Muscle of leg (tissue), 11 donors: ENCODE measurements around the gene SLC9A2. TPM values are rescaled to one million over a fixed set of nuclear protein-coding genes. Genes with fewer than 3 reads are reported as not detected.

Experiments
- DNase-seq: peaks from one replicate; pipeline ENCODE4 v3.0.0; 2013
- H3K27ac ChIP-seq: one replicate; pipeline ENCODE4 v1.5.1; 2013; ENCODE audit warnings: mild to moderate bottlenecking, low read length, control low read depth
- H3K27me3 ChIP-seq: one replicate; pipeline ENCODE4 v1.6.1; 2013; ENCODE audit warnings: low read length; ENCODE audit not compliant: control insufficient read depth, insufficient read depth
- H3K36me3 ChIP-seq: one replicate; pipeline ENCODE4 v1.6.1; 2013; ENCODE audit warnings: low read length; ENCODE audit not compliant: control insufficient read depth, insufficient read depth
- H3K4me1 ChIP-seq: one replicate; pipeline ENCODE4 v1.6.1; 2013; ENCODE audit warnings: low read length; ENCODE audit not compliant: control insufficient read depth, insufficient read depth
- H3K4me3 ChIP-seq: one replicate; pipeline ENCODE4 v1.5.1; 2013; ENCODE audit warnings: low read length, control low read depth
- H3K9me3 ChIP-seq: replicated peaks from 2 replicates; pipeline ENCODE4 v1.6.1; 2013; ENCODE audit warnings: low read depth, low read length; ENCODE audit not compliant: control insufficient read depth
- WGBS: methylation state at CpG from one replicate; pipeline ENCODE4 v1.1.5; 2013; ENCODE audit warnings: missing lambda C conversion rate; ENCODE audit not compliant: insufficient coverage; 5-methylcytosine and 5-hydroxymethylcytosine counted together
- polyA plus RNA-seq, 8 donors: library from polyadenylated mRNA; unstranded; fragments of 120-200 nt; gene quantifications; one replicate each; pipeline versions ENCODE4 v1.2.1 to v1.2.3, GENCODE V29; 2013; ENCODE audit warnings: inconsistent platforms in 1 of 8, low replicate concordance in 1 of 8; ENCODE audit not compliant: insufficient read length in 8 of 8, insufficient read depth in 1 of 8
- total RNA-seq: library from RNA; stranded (reverse); fragments of 120-200 nt; gene quantifications from one replicate; pipeline ENCODE4 v1.2.4, GENCODE V29; 2013

The SLC9A2 gene
- total and polyA plus RNA-seq, 9 donors = 0.34 to 2.9 (median 1.2) TPM

GRCh38 chr2:102718387-102719316, 99.3 kb downstream of the SLC9A2 start:
- 96% methylated on average over 22 of the region's 26 CpGs for WGBS
- no peaks in the 10 kb centered on the region for H3K9me3 ChIP-seq
- no peaks in the 10 kb centered on the region for H3K27me3 ChIP-seq
- peaks cover 32% of the 10 kb centered on the region for H3K36me3 ChIP-seq
- no peaks in the 10 kb centered on the region for H3K4me1 ChIP-seq
- no peak overlapping the region for H3K4me3 ChIP-seq
- H3K27ac ChIP-seq = no peak overlapping the region
- no peak for DNase-seq

GRCh38 chr2:102724016-102724490, 104.7 kb downstream of the SLC9A2 start:
- 30% methylated on average over 3 of the region's 7 CpGs for WGBS
- no peak overlapping the region for H3K27ac ChIP-seq
- no peaks in the 10 kb centered on the region for H3K9me3 ChIP-seq
- no peak overlapping the region for H3K4me3 ChIP-seq
- H3K27me3 ChIP-seq = no peaks in the 10 kb centered on the region
- H3K36me3 ChIP-seq = peaks cover 45% of the 10 kb centered on the region
- peaks cover 9% of the 10 kb centered on the region for H3K4me1 ChIP-seq
- DNase-seq = no peak

- Histone ChIP-seq H3K27ac (no peak overlapping the region), H3K4me1 (peaks cover 9% of the 10 kb centered on the region), H3K4me3 (no peak overlapping the region), H3K27me3 (no peaks in the 10 kb centered on the region), H3K9me3 (no peaks in the 10 kb centered on the region), H3K36me3 (peaks cover 44% of the 10 kb centered on the region)
- no peak for DNase-seq
- 93% methylated on average over 7 of the region's 10 CpGs for WGBS
These were observed 105.2 kb downstream of the SLC9A2 start for GRCh38 chr2:102724553-102724952.

- DNase-seq = peak; percentile 31
- H3K27me3 ChIP-seq = no peaks in the 10 kb centered on the region
- H3K27ac ChIP-seq = no peak overlapping the region
- H3K36me3 ChIP-seq = peaks cover 44% of the 10 kb centered on the region
- H3K9me3 ChIP-seq = no peaks in the 10 kb centered on the region
- H3K4me1 ChIP-seq = peaks cover 9% of the 10 kb centered on the region
- no peak overlapping the region for H3K4me3 ChIP-seq
- 58% methylated on average over 5 of the region's 15 CpGs for WGBS
These were observed 107.1 kb downstream of the SLC9A2 start for GRCh38 chr2:102726128-102727087.

GRCh38 chr2:102735416-102736109, 116.2 kb downstream of the SLC9A2 start:
- peak; percentile 14 for DNase-seq

GRCh38 chr2:102736110-102736409, 116.7 kb downstream of the SLC9A2 start:
- H3K27me3 ChIP-seq = no peaks in the 10 kb centered on the region
- 8% methylated on average over 3 of the region's 6 CpGs for WGBS
- H3K4me3 ChIP-seq = peak overlapping the region; percentile 85
- no peaks in the 10 kb centered on the region for H3K9me3 ChIP-seq
- peak; percentile 16 for DNase-seq
- H3K4me1 ChIP-seq = peaks cover 15% of the 10 kb centered on the region
- peaks cover 5% of the 10 kb centered on the region for H3K36me3 ChIP-seq
- H3K27ac ChIP-seq = peak overlapping the region; percentile 76

More at GRCh38 chr2:102735416-102736109, 116.2 kb downstream of the SLC9A2 start:
- H3K4me3 ChIP-seq = peak overlapping the region; percentile 85
- peaks cover 5% of the 10 kb centered on the region for H3K36me3 ChIP-seq
- H3K9me3 ChIP-seq = no peaks in the 10 kb centered on the region
- WGBS = 32% methylated on average over 4 of the region's 15 CpGs
- H3K4me1 ChIP-seq = peaks cover 15% of the 10 kb centered on the region
- peak overlapping the region; percentile 76 for H3K27ac ChIP-seq
- no peaks in the 10 kb centered on the region for H3K27me3 ChIP-seq

- Histone ChIP-seq H3K4me3 (peak overlapping the region; percentile 85), H3K9me3 (peaks cover under 1% of the 10 kb centered on the region), H3K4me1 (peaks cover 15% of the 10 kb centered on the region), H3K27me3 (no peaks in the 10 kb centered on the region), H3K27ac (peak overlapping the region; percentile 76), H3K36me3 (peaks cover 2% of the 10 kb centered on the region)
- WGBS = under 1% methylated on average over 46 of the region's 52 CpGs
- DNase-seq = peak; percentile 84
These were observed 117.4 kb downstream of the SLC9A2 start for GRCh38 chr2:102736410-102737409.

GRCh38 chr2:102737431-102737830, 118.1 kb downstream of the SLC9A2 start:
- no peaks in the 10 kb centered on the region for H3K36me3 ChIP-seq
- no peak overlapping the region for H3K27ac ChIP-seq
- no peaks in the 10 kb centered on the region for H3K27me3 ChIP-seq
- peaks cover 3% of the 10 kb centered on the region for H3K9me3 ChIP-seq
- DNase-seq = no peak
- peaks cover 15% of the 10 kb centered on the region for H3K4me1 ChIP-seq
- peak overlapping the region; percentile 85 for H3K4me3 ChIP-seq
- 75% methylated on average over 1 of the region's 1 CpG for WGBS

GRCh38 chr2:102743259-102743658, 123.9 kb downstream of the SLC9A2 start:
- no peak for DNase-seq
- Histone ChIP-seq H3K36me3 (no peaks in the 10 kb centered on the region), H3K27me3 (no peaks in the 10 kb centered on the region), H3K4me3 (no peak overlapping the region), H3K27ac (no peak overlapping the region), H3K4me1 (no peaks in the 10 kb centered on the region), H3K9me3 (peaks cover 3% of the 10 kb centered on the region)
- 67% methylated on average over 1 of the region's 3 CpGs for WGBS
